Naive thymus-derived CD4-positive, alpha-beta T cell (primary cell): Measurements from ENCODE around the gene SMIM33. TPM values are rescaled to one million over a fixed set of nuclear protein-coding genes. Genes with fewer than 3 reads are reported as not detected.

Experiments used
- ATAC-seq: fragments of 150-1000 bp; cut with Tn5 transposase; 2 replicates; pipeline ENCODE4 v1.10.0; 2021; ENCODE audit warnings: mild to moderate bottlenecking, moderate library complexity
- CTCF ChIA-PET: fragments of 350-600 bp; sonication (Branson Sonifier 250); formaldehyde crosslinking; loops from one replicate; lab custom pipeline; 2021; ENCODE audit warnings: antibody characterized with exemption; lab: Charles Lee
- POLR2A ChIA-PET: fragments of 350-600 bp; sonication (Branson Sonifier 250); formaldehyde crosslinking; loops from one replicate; lab custom pipeline; 2021; ENCODE audit warnings: antibody characterized with exemption, inconsistent platforms; lab: Charles Lee
- DNase-seq, 9 donors: peaks; one replicate each; pipeline versions ENCODE4 v3.0.0 to v3.0.0-alpha.2; 2020 to 2022; ENCODE audit warnings: mixed read lengths in 1 of 9
- H3K27ac ChIP-seq: one replicate; pipeline ENCODE4 v1.7.0; 2013; ENCODE audit warnings: mild to moderate bottlenecking, low read depth, low read length, moderate library complexity
- H3K27me3 ChIP-seq, 2 donors: one replicate each; pipeline ENCODE4 v1.7.0; 2013; ENCODE audit warnings: low read length in 2 of 2, mild to moderate bottlenecking in 2 of 2, moderate library complexity in 2 of 2; ENCODE audit not compliant: control insufficient read depth in 2 of 2, insufficient read depth in 2 of 2
- H3K36me3 ChIP-seq, 3 experiments: 1 replicate in 2 of 3; 2 replicates in 1 of 3; pipeline ENCODE4 v1.7.0; 2013; ENCODE audit warnings: low read length in 3 of 3, mild to moderate bottlenecking in 3 of 3, moderate library complexity in 1 of 3; ENCODE audit not compliant: insufficient read depth in 3 of 3, control insufficient read depth in 2 of 3
- H3K4me1 ChIP-seq, 2 donors: one replicate each; pipeline ENCODE4 v1.7.0; 2013; ENCODE audit warnings: low read length in 2 of 2, mild to moderate bottlenecking in 2 of 2, moderate library complexity in 1 of 2; ENCODE audit not compliant: control insufficient read depth in 2 of 2, insufficient read depth in 2 of 2
- H3K4me3 ChIP-seq: 2 replicates; pipeline ENCODE4 v1.7.0; 2013; ENCODE audit warnings: mild to moderate bottlenecking, low read length
- H3K9me3 ChIP-seq, 3 experiments: 1 replicate in 2 of 3; 2 replicates in 1 of 3; pipeline ENCODE4 v1.7.0; 2013; ENCODE audit warnings: low read length in 3 of 3; ENCODE audit not compliant: control insufficient read depth in 2 of 3
- H3K27ac Mint-ChIP-seq, 9 donors: one replicate each; pipeline ENCODE4 v1.8.0; 2020 to 2022; ENCODE audit warnings: mixed read lengths in 9 of 9, mild to moderate bottlenecking in 8 of 9, moderate library complexity in 5 of 9, inconsistent platforms in 2 of 9
- H3K27me3 Mint-ChIP-seq, 5 donors: one replicate each; pipeline ENCODE4 v1.8.0; 2021 to 2022; ENCODE audit warnings: mixed read lengths in 5 of 5, mild to moderate bottlenecking in 1 of 5
- H3K36me3 Mint-ChIP-seq, 5 donors: one replicate each; pipeline ENCODE4 v1.8.0; 2020 to 2022; ENCODE audit warnings: mixed read lengths in 5 of 5, mild to moderate bottlenecking in 3 of 5, inconsistent platforms in 1 of 5
- H3K4me1 Mint-ChIP-seq, 7 donors: one replicate each; pipeline ENCODE4 v1.8.0; 2020 to 2022; ENCODE audit warnings: mixed read lengths in 7 of 7, mild to moderate bottlenecking in 3 of 7, inconsistent platforms in 1 of 7
- H3K4me3 Mint-ChIP-seq, 10 donors: one replicate each; pipeline ENCODE4 v1.8.0; 2020 to 2022; ENCODE audit warnings: mild to moderate bottlenecking in 10 of 10, mixed read lengths in 10 of 10, moderate library complexity in 6 of 10, inconsistent platforms in 2 of 10
- H3K9me3 Mint-ChIP-seq, 11 donors: one replicate each; pipeline ENCODE4 v1.8.0; 2020 to 2022; ENCODE audit warnings: mixed read lengths in 11 of 11, mild to moderate bottlenecking in 4 of 11, inconsistent platforms in 1 of 11, moderate library complexity in 1 of 11
- intact Hi-C, 2 donors: fragments of 100-400 bp; cut with micrococcal nuclease; formaldehyde crosslinking; loops; one replicate each; pipeline ENCODE4 v1.15.1; 2023
- polyA plus RNA-seq, 2 donors: library from polyadenylated mRNA; unstranded; fragments of 300-500 nt; fragmentation: Illumina TruSeq; gene quantifications; one replicate each; pipeline ENCODE4 v1.2.3, GENCODE V29; 2021
- total RNA-seq, 6 experiments: library from RNA in 5 of 6; stranded (reverse) in 5 of 6; gene quantifications; 1 replicate in 5 of 6; 2 replicates in 1 of 6; pipeline ENCODE4 v1.2.3 and lab custom pipeline; 2021 to 2026

Gene SMIM33
- total and polyA plus RNA-seq, 7 experiments from 2014 or later, result 0.09 to 0.99 (median 0.27) TPM; not detected in 2

DNA sequence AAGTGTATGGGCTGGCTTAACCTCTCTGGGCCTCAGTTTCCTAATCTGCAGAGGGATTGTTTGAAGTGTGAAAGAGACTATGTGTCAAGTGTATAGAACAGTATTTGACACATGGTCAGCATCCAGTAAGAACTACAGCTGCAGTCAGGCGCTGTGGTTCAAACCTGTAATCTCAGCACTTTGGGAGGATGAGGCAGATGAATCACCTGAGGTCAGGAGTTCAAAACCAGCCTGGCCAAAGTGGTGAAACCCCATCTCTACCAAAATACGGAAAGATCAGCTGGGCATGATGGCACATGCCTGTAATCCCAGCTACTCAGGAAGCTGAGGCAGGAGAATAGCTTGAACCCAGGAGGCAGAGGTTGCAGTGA lies 43.7 kb downstream of the SMIM33 start:
- intact Hi-C loops, result loop anchor here (5.0 to 10.0 kb wide), 3 partner anchors 42 to 320 kb away; partner anchors contain the start of genes SMIM33 (in 2 of the 2), MATR3 (in 1 of the 2) and SIL1 (in 1 of the 2)
- peaks cover 7 to 26% of the 10 kb centered on the region in 2 donors for H3K4me1 ChIP-seq
- peak overlapping the region in 1 of 9 donors; percentile 34 for H3K27ac Mint-ChIP-seq
- H3K36me3 ChIP-seq, result no peaks in the 10 kb centered on the region
- POLR2A ChIA-PET, result interaction anchor here (1.6 to 8.3 kb wide), 6 partner anchors 33 to 172 kb away, joined by 5 to 102 read pairs (median 6); partner anchors contain the start of genes PAIP2, SMIM33, SPATA24 and STING1
- peaks cover 0 to 5% (median 0%) of the 10 kb centered on the region in 11 donors for H3K9me3 Mint-ChIP-seq
- no peaks in the 10 kb centered on the region for H3K9me3 ChIP-seq
- no peak overlapping the region for H3K27ac ChIP-seq
- CTCF ChIA-PET, result interaction anchor here (1.0 to 10.1 kb wide), 16 partner anchors 10 to 226 kb away, joined by 3 to 310 read pairs (median 6); partner anchors contain the start of genes DNAJC18, SMIM33 and STING1
- no peak overlapping the region for H3K4me3 Mint-ChIP-seq
- no peaks in the 10 kb centered on the region for H3K27me3 ChIP-seq
- H3K4me1 Mint-ChIP-seq, result peaks cover 45 to 63% (median 60%) of the 10 kb centered on the region in 7 donors
- ATAC-seq (no peak), DNase-seq (no peak)
- H3K4me3 ChIP-seq, result no peak overlapping the region
- no peaks in the 10 kb centered on the region for H3K27me3 Mint-ChIP-seq
- peaks cover 0 to 5% (median 0%) of the 10 kb centered on the region in 5 donors for H3K36me3 Mint-ChIP-seq

DNA sequence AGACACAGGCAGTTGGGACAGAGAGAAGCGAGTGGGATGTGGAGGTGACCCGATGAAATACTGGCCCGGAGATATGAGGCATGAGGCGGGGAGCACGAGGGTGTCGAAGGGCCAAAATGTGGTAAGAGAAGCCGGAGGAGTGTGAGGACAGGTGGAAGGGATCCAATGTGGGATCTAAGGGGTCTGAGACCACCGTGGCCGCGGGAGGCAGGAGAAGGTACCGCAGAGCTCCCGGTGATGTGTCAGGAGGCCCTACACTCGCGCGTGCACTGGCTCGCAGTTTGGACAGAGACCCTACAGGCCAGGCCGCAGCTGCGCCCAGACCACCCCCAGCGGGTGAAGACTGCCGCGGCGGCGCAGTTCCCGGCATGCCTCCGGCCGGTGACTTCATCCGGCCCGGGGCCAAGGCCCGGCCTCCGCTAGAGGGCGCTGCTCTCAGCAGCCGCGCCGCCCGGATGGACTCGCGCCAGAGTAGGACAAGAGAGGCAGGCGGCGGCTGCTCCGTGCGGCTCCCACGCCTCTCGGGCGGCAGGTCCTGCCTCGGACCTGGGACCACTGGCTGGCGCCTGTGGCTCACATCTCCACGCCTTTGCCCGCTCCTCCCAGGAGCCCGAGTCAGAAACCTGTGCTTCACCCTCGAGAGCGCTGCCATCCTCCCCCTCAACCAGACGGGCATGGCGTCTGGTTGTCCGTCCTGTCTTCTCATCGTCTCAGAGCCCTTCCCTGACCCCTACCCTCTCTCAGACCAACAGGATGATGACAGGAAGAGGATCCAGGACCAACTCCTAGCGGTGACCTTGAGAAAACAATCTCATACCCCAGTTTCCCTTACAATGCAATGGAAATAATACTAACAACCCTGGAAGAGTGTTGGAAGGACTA lies 47.1 kb downstream of the SMIM33 start:
- peak overlapping the region; percentile 88 to 93 (median 90) for H3K4me3 Mint-ChIP-seq
- ATAC-seq, result peak; percentile 97
- peak; percentile 78 to 97 (median 89) for DNase-seq
- Histone ChIP-seq H3K9me3 (no peaks in the 10 kb centered on the region), H3K4me3 (peak overlapping the region; percentile 79), H3K36me3 (no peaks in the 10 kb centered on the region), H3K27me3 (no peaks in the 10 kb centered on the region), H3K4me1 (peaks cover 0 to 3% of the 10 kb centered on the region in 2 donors), H3K27ac (peak overlapping the region; percentile 90)
- peaks cover 14 to 34% (median 26%) of the 10 kb centered on the region in 7 donors for H3K4me1 Mint-ChIP-seq
- ChIA-PET CTCF (interaction anchor here (0.6 to 10.1 kb wide), 12 partner anchors 23 to 248 kb away, joined by 3 to 310 read pairs (median 4); partner anchors contain the start of gene SPATA24), POLR2A (interaction anchor here (0.6 to 8.3 kb wide), 16 partner anchors 9 to 172 kb away, joined by 3 to 102 read pairs (median 3); partner anchors contain the start of genes DNAJC18, SPATA24 and UBE2D2)
- peak overlapping the region; percentile 93 to 99 (median 96) for H3K27ac Mint-ChIP-seq
- no peaks in the 10 kb centered on the region for H3K36me3 Mint-ChIP-seq
- H3K9me3 Mint-ChIP-seq, result peaks cover 0 to 1% (median 0%) of the 10 kb centered on the region in 11 donors
- intact Hi-C loops, result loop anchor here (1.0 to 10.0 kb wide), 11 partner anchors 25 to 323 kb away; partner anchors contain the start of genes UBE2D2 (in 2 of the 2), PAIP2 (in 1 of the 2) and SIL1 (in 1 of the 2)
- no peaks in the 10 kb centered on the region for H3K27me3 Mint-ChIP-seq

Other genes with a start within 250 kb of the SMIM33 start
- 100 to 1,000 TPM; 219 to 333 (median 274) TPM for gene MATR3, start 177.3 kb upstream of the SMIM33 start, total RNA-seq
- gene MATR3, start 177.3 kb upstream of the SMIM33 start, polyA plus RNA-seq, result 100 to 1,000 TPM; 313 to 379 TPM
- gene PAIP2, start 129.2 kb upstream of the SMIM33 start, total RNA-seq, result 100 to 1,000 TPM in 3 of 5 experiments, 10 to 100 TPM in 2; 88.8 to 121 (median 106) TPM
- gene PAIP2, start 129.2 kb upstream of the SMIM33 start, polyA plus RNA-seq, result 100 to 1,000 TPM; 374 to 417 TPM
- 1 to 10 TPM in 1 of 5 experiments, not detected in 4; 4.7 TPM for gene SLC23A1, start 87.7 kb upstream of the SMIM33 start, total RNA-seq
- not detected for gene SLC23A1, start 87.7 kb upstream of the SMIM33 start, polyA plus RNA-seq
- gene MZB1, start 81.1 kb upstream of the SMIM33 start, total RNA-seq, result 10 to 100 TPM in 3 of 5 experiments, under 1 TPM in 2; 0.60 to 70.6 (median 12.8) TPM
- gene MZB1, start 81.1 kb upstream of the SMIM33 start, polyA plus RNA-seq, result under 1 TPM; 0.25 to 0.80 TPM
- gene PROB1, start 75.9 kb upstream of the SMIM33 start, total RNA-seq, result 1 to 10 TPM in 2 of 5 experiments, under 1 TPM in 3; 0.58 to 4.9 (median 0.97) TPM
- under 1 TPM in 1 of 2 donors, not detected in 1; 0.26 TPM for gene PROB1, start 75.9 kb upstream of the SMIM33 start, polyA plus RNA-seq
- 1 to 10 TPM; 4.4 to 7.6 (median 5.8) TPM for gene SPATA24, start 66.9 kb upstream of the SMIM33 start, total RNA-seq
- 1 to 10 TPM; 4.6 to 6.6 TPM for gene SPATA24, start 66.9 kb upstream of the SMIM33 start, polyA plus RNA-seq
- 1 to 10 TPM; 2.2 to 9.7 (median 4.9) TPM for gene DNAJC18, start 31.5 kb upstream of the SMIM33 start, total RNA-seq
- 1 to 10 TPM; 3.8 to 6.8 TPM for gene DNAJC18, start 31.5 kb upstream of the SMIM33 start, polyA plus RNA-seq
- under 1 TPM in 3 of 5 experiments, not detected in 2; 0.37 to 0.73 (median 0.38) TPM for gene ECSCR, start 8.3 kb upstream of the SMIM33 start, total RNA-seq
- gene ECSCR, start 8.3 kb upstream of the SMIM33 start, polyA plus RNA-seq, result under 1 TPM in 1 of 2 donors, not detected in 1; 0.19 TPM
- gene STING1, start 11.8 kb downstream of the SMIM33 start, total RNA-seq, result 100 to 1,000 TPM; 124 to 213 (median 130) TPM
- gene STING1, start 11.8 kb downstream of the SMIM33 start, polyA plus RNA-seq, result 100 to 1,000 TPM in 1 of 2 donors, 10 to 100 TPM in 1; 84.6 to 150 TPM
- gene UBE2D2, start 90.3 kb downstream of the SMIM33 start, total RNA-seq, result 100 to 1,000 TPM; 145 to 214 (median 184) TPM
- 100 to 1,000 TPM; 320 to 343 TPM for gene UBE2D2, start 90.3 kb downstream of the SMIM33 start, polyA plus RNA-seq
- 10 to 100 TPM in 1 of 5 experiments, 1 to 10 TPM in 3, under 1 TPM in 1; 0.73 to 21.4 (median 3.5) TPM for gene CXXC5, start 177.3 kb downstream of the SMIM33 start, total RNA-seq
- gene CXXC5, start 177.3 kb downstream of the SMIM33 start, polyA plus RNA-seq, result 1 to 10 TPM; 1.7 to 2.2 TPM